CD4-positive, alpha-beta T cell treated with Interleukin-4 for 1 hour (primary cell): ENCODE data around the gene MAGI2.

Experiments used
- DNase-seq, 2 donors: peaks; one replicate each; pipeline ENCODE4 v3.0.0-alpha.2; 2020 to 2022

MAGI2 gene

GRCh38 chr7:79361214-79361613 lies 92.3 kb downstream of the MAGI2 start:
- DNase-seq, result no peak

DNA sequence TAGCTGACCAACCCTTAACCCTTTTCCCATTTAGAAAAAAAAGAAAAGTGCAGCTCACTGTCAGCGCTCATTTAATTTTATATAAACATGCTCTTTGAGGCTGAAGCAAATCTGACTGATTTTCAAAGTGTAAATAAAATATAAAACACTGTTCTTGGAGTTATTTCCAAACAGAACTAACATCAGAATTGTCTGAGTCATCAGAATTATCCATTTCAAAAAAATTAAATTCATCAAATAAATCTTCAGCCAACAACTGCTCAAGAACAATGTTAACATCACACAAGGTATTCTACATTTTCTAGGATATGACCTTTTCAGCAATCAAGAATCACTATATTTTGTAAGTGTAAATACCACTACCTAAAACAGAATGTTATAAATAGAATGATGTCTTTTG lies 93.6 kb downstream of the MAGI2 start:
- no peak for DNase-seq

GRCh38 chr7:79357101-79357500 lies 96.4 kb downstream of the MAGI2 start:
- no peak for DNase-seq

DNA sequence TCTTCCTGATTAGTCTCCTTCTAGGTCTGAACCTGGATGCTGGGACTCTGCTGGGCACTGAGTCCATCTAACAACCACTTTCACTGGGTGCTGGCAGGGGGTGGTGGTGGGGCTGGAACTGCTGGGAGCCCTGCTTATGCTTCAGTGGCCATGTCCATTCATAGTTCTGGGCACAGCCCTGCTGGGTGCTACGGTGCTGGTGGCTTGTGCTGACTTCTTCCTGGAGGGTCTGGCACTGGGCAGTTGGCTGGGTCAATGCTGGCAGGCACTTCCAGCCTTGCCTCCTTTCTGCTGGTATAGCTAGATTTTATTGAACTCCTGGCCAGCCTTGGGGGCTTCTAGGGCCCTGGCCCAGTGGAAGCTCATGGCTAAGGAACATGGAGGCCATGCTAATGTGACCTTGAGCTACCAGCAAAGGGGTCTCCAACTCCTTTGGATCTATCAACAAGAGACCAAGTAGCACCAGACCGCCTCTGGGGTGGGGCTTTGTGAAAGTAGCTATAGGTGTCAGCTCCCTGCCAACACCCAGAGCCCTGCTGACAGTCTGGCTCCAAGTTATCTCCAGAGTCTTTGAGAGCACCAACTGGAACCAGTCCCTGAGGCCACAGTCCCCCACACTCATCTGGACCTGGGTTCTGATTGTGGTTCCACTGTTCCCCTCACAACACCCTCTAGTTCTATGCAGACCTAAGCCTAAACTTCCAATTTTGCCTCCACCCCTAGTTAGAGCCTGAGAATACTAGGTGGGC lies 99.6 kb downstream of the MAGI2 start:
- no peak for DNase-seq

DNA sequence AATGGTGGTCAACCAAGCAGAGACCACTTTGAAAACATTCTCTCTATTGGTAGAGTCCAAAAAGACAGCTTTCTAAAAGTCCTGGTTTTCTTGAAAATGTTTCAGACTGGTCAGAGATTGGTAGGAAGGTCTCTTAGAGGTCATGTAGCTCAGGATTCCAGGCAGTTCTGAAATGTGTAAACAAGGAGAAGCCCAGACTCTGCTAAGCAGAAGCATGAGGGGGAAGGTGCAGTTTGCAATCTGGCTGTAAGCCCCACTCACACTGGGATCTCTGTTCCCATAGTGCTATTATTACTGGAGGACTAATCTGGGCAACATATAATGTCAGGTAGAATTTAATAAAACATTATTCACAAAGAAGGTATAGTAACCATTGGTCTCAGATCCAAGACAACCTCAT lies 101.1 kb downstream of the MAGI2 start:
- DNase-seq, result no peak

DNA sequence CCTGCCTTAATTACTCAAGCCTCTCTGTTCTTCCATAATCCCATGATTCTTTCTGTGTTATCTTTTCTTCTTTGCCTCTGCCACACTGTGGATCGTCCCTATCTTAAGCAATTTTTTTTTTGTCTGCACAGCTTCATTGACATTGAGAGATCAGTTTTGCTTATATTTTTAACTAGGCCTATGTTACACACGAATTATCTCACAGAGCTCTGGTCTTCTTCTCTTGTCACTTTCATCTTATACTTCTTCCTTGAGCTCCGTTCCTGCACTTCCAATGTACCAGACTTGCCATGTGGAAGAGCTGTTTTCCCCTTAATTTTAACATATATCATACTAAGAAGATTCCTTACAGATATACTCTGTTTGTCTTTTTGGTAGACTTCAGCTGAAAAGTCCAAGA lies 106.1 kb downstream of the MAGI2 start:
- no peak for DNase-seq

DNA sequence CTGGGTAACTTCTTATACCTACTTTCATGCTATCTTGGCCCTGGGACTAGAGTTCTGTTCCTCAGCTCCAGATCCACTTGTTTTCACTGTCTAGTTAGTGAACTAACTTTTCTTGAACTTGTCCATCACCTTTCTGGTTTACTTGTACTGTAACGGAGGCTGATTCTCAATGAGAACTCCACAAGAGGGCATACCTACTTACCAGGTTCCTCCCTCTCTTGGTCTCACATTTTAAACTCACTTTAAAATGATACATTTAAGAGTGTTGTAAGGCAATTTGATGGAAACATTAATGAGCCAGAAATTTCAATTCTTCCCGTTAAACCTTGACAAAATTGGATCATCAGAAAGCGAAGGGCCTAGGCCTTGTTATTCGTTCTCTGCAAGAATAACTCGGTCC lies 111.6 kb downstream of the MAGI2 start:
- DNase-seq, result no peak

DNA sequence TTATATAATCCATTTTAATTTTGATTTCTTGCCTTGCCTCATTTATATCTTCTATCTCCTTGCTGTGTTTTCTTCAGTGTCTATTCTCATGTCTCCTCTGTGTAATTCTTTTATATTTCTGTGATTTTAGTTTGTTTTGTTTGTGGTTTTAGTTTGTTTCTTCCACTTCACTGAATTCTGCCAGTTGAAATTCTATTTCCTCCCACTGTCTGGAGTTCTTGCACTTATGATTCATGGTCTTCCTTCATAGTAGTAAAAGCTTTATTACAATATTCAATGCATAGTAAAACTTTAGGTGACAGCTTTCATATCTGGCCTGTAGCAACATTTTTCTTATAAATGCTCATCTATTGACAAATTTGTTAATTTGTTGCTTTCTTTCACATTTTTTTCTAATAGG lies 113.3 kb downstream of the MAGI2 start:
- no peak for DNase-seq

DNA sequence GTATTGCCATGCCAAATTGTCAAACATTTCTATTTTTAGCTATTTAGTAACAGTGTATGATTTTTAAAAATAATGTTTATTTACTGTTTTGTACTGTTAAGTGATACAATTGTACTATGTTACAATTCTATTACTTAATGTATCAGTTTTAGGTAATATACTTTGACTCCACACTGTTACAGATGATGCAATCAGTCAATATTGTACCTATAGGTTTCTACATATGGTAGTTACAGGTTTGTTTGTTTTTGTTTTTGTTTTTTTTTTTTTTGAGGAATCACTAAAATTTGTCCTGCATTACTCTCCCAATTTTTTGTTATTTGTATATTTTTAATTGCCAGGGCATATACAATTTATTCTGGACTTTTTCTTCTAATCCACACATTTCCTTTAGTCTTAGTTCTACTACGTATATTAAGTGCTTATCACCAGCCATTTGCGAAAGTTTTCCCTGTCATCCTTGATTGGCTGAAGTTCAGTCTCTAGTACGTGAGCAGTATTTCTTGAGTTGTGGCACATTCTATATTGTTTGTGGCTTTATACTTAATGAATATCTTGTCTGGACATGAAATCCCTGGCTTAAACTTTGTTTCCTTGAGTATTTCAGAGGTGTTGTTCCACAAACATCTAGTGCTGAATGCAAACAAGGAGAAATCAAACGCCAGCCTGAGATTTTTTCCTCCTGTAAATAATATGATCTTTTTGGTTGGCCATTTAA lies 114.1 kb downstream of the MAGI2 start:
- DNase-seq, result no peak

DNA sequence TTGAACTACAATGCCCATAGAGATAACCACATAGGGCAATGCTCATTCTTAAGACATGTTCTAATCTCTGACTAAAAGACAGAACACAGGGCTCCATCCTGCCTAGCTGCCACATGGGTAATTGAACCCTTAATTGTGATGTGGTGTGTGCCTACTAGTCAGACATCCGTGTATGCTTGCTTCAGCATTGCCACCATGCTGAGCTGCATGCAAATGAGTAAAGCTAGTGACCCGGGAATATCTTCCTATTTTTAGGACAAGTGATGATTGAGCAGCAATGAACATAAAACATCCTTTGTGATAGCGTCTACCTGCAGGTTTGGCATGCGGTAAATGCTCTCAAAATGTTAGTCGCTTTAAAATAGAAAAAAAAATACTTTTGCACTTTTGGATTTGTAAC lies 115.8 kb downstream of the MAGI2 start:
- DNase-seq, result no peak

- DNase-seq, result no peak
Measured at GRCh38 chr7:79334841-79335240, 118.6 kb downstream of the MAGI2 start.

DNA sequence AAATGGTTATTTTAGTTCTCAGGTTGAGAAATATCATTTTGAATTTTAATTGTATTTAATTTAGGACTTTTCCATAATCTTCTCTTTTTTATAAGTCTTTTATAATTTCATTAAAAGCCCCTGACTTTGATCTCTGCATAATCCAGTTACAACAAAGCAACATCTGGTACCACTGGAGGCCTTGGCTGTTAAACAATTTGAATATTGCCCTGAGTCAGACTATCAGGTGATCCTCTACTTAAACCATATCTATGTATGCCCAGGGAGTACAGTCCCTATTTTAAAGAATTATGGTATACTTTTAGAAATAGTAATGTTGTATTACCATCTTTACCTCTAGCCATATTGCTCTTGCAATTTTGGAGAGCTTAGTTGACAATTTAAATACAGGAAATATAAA lies 119.1 kb downstream of the MAGI2 start:
- DNase-seq, result no peak

- DNase-seq, result no peak
Measured at GRCh38 chr7:79332091-79332490, 121.4 kb downstream of the MAGI2 start.

DNA sequence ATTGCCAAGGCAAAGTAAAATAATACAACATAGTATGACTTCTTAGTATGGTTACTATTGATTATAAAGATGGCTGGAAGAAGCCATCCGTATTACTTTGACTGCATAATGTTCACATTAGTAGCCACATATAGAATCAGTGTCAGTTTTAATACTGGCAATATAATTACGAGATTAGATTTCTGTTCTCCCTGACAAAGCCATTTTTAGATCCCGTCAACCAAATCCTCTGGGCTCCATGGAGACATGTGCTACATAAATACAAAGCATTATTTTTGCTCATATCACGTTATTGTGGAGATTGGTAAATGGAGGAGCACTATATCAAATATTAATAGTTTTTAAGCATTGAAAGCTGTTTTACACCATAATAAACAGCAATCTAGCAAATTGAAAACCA lies 124.0 kb downstream of the MAGI2 start:
- DNase-seq, result no peak

DNA sequence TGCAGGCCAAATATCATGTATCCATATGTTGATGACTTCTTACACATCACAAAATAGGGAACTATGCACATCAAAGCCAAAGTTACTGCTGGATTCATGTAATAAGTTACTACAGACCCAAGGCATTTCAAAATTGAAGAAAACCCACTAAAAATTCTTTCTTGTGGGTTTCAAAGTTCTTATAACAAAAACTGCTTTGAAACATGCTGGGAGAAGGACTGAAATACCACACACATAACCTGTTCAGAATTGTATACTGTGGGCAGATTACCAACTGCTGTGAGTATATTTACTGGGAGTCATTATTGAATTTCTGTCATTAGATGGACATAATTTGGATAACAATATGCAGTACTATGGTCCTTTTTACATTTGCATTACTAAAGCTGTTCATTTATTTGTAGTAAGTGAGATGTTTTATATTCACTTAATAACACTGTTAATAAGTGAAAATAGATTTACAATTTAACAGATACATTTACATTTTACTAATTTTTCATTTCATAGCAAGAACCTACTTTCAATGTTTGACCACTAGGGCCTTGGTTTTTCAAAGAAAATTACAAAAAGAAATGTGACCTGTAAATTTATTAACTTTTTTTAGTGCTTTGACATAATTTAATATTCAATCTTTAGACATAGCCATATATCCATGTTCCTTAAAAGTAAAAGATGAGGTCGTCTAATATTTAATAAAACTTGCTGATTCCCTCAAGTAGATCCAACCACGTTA lies 132.6 kb downstream of the MAGI2 start:
- no peak for DNase-seq

DNA sequence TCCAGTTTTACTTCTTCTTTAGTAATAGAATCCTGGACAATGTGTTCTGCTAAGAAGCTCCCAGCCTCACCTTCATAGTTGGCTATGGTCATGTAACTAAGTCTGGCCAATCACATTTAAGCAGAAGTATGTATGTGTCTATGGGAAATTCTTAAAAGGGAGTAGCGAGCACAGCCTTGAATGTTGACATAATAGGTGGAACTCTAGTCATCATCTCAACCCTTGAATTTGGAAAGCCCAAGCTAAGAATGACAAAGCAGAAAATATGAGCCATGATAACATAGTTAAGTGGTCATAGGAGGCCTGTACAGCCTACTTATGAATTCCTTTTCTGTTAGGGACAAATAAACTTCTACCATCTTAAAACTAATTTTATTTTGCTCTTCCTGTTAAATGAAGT lies 134.1 kb downstream of the MAGI2 start:
- DNase-seq, result no peak

- DNase-seq, result no peak
Measured at GRCh38 chr7:79317728-79318127, 135.7 kb downstream of the MAGI2 start.

DNA sequence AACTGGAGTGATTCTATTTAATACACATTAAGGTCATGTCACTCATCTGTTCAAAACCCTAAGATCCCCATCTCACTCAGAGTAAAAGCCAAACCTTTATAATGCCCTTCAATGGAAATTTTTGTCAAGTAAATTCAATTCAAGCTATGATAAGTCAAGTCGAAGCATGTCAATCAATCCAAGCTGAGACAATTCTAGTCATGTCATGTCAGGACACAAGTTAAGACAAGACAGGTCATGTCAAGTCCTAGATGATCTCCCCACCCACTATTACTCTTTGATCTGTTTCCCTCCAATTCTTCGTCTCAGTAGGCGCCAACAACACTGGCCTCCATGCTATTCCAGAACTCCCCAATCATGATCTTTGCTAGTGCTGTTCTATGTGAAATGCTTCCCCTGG lies 141.4 kb downstream of the MAGI2 start:
- no peak for DNase-seq

GRCh38 chr7:79308192-79308591 lies 145.3 kb downstream of the MAGI2 start:
- no peak for DNase-seq

GRCh38 chr7:79307376-79307775 lies 146.1 kb downstream of the MAGI2 start:
- no peak for DNase-seq

GRCh38 chr7:79304711-79305110 lies 148.8 kb downstream of the MAGI2 start:
- DNase-seq, result no peak

- no peak for DNase-seq
Measured at GRCh38 chr7:79302293-79302692, 151.2 kb downstream of the MAGI2 start.

DNA sequence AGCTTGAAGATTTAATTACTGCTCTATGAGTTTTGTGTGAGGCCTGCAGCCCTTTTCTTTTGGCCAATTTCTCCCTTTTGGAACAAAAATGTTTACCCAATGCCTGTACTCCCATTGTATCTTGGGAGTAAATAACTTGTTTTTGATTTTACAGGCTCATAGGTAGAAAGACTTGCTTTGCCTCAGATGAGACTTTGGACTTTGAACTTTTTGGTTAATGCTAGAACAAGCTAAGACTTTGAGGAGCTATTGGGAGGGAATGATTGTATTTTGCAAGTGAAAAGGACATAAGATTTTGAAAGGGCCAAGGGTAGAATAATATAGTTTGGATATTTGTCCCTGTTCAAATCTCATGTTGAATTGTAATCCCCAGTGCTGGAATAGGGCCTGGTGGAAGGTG lies 152.0 kb downstream of the MAGI2 start:
- DNase-seq, result no peak

DNA sequence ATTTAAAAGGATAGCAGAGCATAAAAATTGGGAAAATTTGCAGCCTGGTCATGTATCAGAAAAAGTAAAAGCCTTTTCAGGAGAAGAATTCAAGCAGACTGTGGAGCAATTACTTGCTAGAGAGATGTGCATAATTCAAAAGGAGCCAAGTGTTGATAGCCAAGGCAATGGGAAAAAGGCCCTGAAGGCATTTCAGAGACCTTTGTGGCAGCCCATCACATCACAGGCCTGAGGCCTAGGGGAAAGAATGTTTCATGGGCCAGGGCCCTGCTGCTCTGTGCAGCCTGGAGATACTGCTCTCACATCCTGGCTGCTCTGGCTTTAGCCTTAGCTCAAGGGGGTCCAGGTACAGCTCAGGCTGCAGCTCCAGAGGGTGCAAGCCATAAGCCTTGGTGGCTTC lies 152.9 kb downstream of the MAGI2 start:
- DNase-seq, result no peak
